Neural progenitor cell (in vitro differentiated cells): Measurements from ENCODE around the gene TBXAS1. TPM values are rescaled to one million over a fixed set of nuclear protein-coding genes. Genes with fewer than 3 reads are reported as not detected.

Experiments used
- DNase-seq: peaks from one replicate; pipeline ENCODE4 v3.0.0-alpha.2; 2016; ENCODE audit warnings: low spot score
- H2AFZ ChIP-seq: fragments of 200-600 bp; sonication (generic); replicated peaks from 2 replicates; pipeline ENCODE4 v1.6.1; 2016; ENCODE audit warnings: antibody characterized with exemption
- H3F3A ChIP-seq: fragments of 200-600 bp; sonication (generic); 2 replicates; pipeline ENCODE4 v1.6.1; 2016; ENCODE audit warnings: antibody characterized with exemption, low read depth
- H3K27ac ChIP-seq: fragments of 200-600 bp; sonication (generic); 2 replicates; pipeline ENCODE4 v1.5.1; 2016; ENCODE audit warnings: mild to moderate bottlenecking
- H3K27me3 ChIP-seq: fragments of 200-600 bp; sonication (generic); 2 replicates; pipeline ENCODE4 v1.6.1; 2016; ENCODE audit warnings: mild to moderate bottlenecking, moderate library complexity
- H3K36me3 ChIP-seq: fragments of 200-600 bp; sonication (generic); 2 replicates; pipeline ENCODE4 v1.5.1; 2016
- H3K4me1 ChIP-seq: fragments of 200-600 bp; sonication (generic); 2 replicates; pipeline ENCODE4 v1.6.1; 2016; ENCODE audit warnings: mixed run types
- H3K4me2 ChIP-seq: fragments of 200-600 bp; sonication (generic); 2 replicates; pipeline ENCODE4 v1.6.1; 2016
- H3K4me3 ChIP-seq: fragments of 200-600 bp; sonication (generic); 2 replicates; pipeline ENCODE4 v1.5.1; 2016
- H3K79me2 ChIP-seq: fragments of 200-600 bp; sonication (generic); 2 replicates; pipeline ENCODE4 v1.6.1; 2016; ENCODE audit warnings: low read depth
- H3K9ac ChIP-seq: fragments of 200-600 bp; sonication (generic); 2 replicates; pipeline ENCODE4 v1.6.1; 2016
- H3K9me3 ChIP-seq: fragments of 200-600 bp; sonication (generic); 2 replicates; pipeline ENCODE4 v1.5.1; 2016; ENCODE audit warnings: low read depth
- H4K20me1 ChIP-seq: fragments of 200-600 bp; sonication (generic); 2 replicates; pipeline ENCODE4 v1.6.1; 2016; ENCODE audit warnings: low read depth
- H3K27ac Mint-ChIP-seq: 3 replicates; pipeline ENCODE4 v1.8.0; 2021; ENCODE audit warnings: mixed read lengths
- H3K27me3 Mint-ChIP-seq: 2 replicates; pipeline ENCODE4 v1.8.0; 2022; ENCODE audit warnings: low read depth, mild to moderate bottlenecking, inconsistent platforms, moderate library complexity, mixed read lengths; ENCODE audit not compliant: insufficient read depth
- H3K36me3 Mint-ChIP-seq: 3 replicates; pipeline ENCODE4 v1.8.0; 2021; ENCODE audit warnings: mixed read lengths
- H3K4me1 Mint-ChIP-seq: 3 replicates; pipeline ENCODE4 v1.8.0; 2021; ENCODE audit warnings: mixed read lengths
- H3K4me3 Mint-ChIP-seq: 3 replicates; pipeline ENCODE4 v1.8.0; 2021; ENCODE audit warnings: mild to moderate bottlenecking, moderate library complexity, mixed read lengths
- H3K9me3 Mint-ChIP-seq: 3 replicates; pipeline ENCODE4 v1.8.0; 2020; ENCODE audit warnings: mixed read lengths
- EZH2 ChIP-seq: fragments of 200-600 bp; sonication (generic); IDR thresholded peaks from 2 replicates; pipeline ENCODE4 v1.6.1; 2017; ENCODE audit warnings: antibody characterized with exemption, mild to moderate bottlenecking, moderate library complexity
- EZH2phosphoT487 ChIP-seq: fragments of 200-600 bp; sonication (generic); IDR thresholded peaks from 2 replicates; pipeline ENCODE4 v1.6.1; 2017; ENCODE audit warnings: antibody characterized with exemption
- total RNA-seq: library from RNA; depleted of rRNA; stranded (reverse); fragments of >200 nt; gene quantifications from 2 replicates; pipeline ENCODE4 v1.2.3, GENCODE V29; 2015; ENCODE audit warnings: low replicate concordance
- TF ChIP-seq, protein P1 (sequence below): fragments of 200-600 bp; sonication (generic); IDR thresholded peaks from 2 replicates; pipeline ENCODE4 v1.5.1; 2017; ENCODE audit warnings: antibody characterized with exemption, mild to moderate bottlenecking

The TBXAS1 gene
- total RNA-seq, 1 donor from 2014 or later, result not detected

DNA sequence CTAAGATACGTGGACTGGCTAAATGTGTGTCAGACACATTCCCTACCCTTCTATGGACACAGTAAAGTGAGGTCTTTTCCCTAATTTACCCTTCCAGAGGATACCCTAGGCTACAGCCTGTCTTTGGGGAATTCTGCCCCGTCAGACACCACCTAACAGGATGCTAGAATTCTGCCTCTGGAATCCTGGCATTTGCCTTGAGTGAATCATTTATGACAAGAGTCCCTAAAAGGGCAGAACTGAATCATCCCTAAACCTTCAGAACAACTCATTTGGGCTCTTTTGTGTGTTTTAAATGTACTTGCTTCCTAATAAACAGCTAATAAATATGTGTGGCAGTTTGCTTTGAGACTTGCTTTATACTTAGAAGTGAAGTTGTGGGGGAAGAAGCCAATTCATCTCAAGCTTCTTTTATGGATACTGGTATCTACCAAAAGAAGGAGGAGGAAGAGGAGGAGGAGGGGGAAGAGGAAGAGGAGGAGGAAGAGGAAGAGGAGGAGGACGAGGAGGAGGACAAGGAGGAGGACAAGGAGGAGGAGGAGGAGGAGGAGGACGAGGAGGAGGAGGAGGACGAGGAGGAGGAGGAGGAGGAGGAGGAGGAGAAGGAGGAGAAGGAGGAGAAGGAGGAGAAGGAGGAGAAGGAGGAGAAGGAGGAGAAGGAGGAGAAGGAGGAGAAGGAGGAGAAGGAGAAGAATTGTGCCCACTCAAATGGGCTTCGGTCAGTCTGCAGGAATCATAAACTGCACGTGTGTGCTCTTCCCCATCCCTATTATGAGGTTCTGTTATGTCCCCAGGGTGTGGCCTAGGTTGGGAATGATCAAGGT, 206.5 kb downstream of the TBXAS1 start:
- H3K4me3 Mint-ChIP-seq, result no peak overlapping the region
- Histone ChIP-seq H3K4me2 (no peak overlapping the region), H4K20me1 (no peaks in the 10 kb centered on the region), H3K27me3 (no peaks in the 10 kb centered on the region), H3K4me3 (no peak overlapping the region), H3K9ac (no peak overlapping the region), H3K9me3 (no peaks in the 10 kb centered on the region), H3K4me1 (no peaks in the 10 kb centered on the region), H3K79me2 (no peaks in the 10 kb centered on the region), H3K27ac (no peak overlapping the region), H3K36me3 (no peaks in the 10 kb centered on the region), H3F3A (no peaks in the 10 kb centered on the region), H2AFZ (no peak overlapping the region)
- no peaks in the 10 kb centered on the region for H3K4me1 Mint-ChIP-seq
- TF ChIP-seq, protein P1, sequence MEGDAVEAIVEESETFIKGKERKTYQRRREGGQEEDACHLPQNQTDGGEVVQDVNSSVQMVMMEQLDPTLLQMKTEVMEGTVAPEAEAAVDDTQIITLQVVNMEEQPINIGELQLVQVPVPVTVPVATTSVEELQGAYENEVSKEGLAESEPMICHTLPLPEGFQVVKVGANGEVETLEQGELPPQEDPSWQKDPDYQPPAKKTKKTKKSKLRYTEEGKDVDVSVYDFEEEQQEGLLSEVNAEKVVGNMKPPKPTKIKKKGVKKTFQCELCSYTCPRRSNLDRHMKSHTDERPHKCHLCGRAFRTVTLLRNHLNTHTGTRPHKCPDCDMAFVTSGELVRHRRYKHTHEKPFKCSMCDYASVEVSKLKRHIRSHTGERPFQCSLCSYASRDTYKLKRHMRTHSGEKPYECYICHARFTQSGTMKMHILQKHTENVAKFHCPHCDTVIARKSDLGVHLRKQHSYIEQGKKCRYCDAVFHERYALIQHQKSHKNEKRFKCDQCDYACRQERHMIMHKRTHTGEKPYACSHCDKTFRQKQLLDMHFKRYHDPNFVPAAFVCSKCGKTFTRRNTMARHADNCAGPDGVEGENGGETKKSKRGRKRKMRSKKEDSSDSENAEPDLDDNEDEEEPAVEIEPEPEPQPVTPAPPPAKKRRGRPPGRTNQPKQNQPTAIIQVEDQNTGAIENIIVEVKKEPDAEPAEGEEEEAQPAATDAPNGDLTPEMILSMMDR, result no peak
- TF ChIP-seq EZH2 (no peak), EZH2phosphoT487 (no peak)
- H3K27ac Mint-ChIP-seq, result no peak overlapping the region
- H3K27me3 Mint-ChIP-seq, result peaks cover 2% of the 10 kb centered on the region
- no peaks in the 10 kb centered on the region for H3K9me3 Mint-ChIP-seq
- DNase-seq, result no peak
- no peaks in the 10 kb centered on the region for H3K36me3 Mint-ChIP-seq

DNA sequence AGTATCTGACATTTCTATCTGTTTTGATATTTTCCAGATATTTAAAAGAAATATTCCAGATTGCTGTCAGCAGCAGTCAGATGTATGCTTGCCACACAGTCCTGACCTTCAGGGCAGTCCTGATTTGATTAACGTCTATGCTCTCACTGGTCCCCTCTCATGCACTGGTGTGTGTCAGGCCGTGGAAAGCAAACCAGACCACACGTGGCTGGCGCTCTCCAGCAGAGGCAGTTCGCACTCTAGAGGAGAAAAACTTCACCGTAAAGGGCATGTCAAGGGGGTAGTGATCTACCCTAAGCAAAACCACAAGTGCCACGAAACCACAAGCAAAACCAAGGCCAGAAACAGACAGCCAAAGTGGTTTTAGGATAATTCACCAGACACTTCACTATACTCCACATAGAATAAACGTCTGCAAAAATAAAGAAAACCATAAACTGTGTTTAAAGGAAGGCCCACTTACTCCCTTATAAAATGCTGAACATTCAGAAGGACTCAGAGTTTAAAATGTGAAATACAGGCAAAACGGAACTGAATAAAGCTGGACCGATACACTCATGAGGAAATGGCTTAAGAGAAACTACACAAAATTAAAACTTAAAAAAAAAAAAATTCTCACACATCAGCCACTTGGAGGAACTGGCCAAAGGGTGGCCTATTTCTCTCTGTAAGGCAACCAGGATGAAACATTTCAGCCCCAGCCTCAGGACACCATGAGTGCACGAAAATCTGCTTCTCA, 207.3 kb downstream of the TBXAS1 start:
- no peak overlapping the region for H3K9ac ChIP-seq
- no peak overlapping the region for H3K4me2 ChIP-seq
- no peak overlapping the region for H3K27ac ChIP-seq
- H2AFZ ChIP-seq, result no peak overlapping the region
- no peak overlapping the region for H3K4me3 ChIP-seq
- Mint-ChIP-seq H3K4me1 (no peaks in the 10 kb centered on the region), H3K9me3 (no peaks in the 10 kb centered on the region), H3K36me3 (no peaks in the 10 kb centered on the region), H3K27me3 (peaks cover 2% of the 10 kb centered on the region), H3K4me3 (no peak overlapping the region), H3K27ac (no peak overlapping the region)
- H3K4me1 ChIP-seq, result no peaks in the 10 kb centered on the region
- no peak for DNase-seq
- H3K27me3 ChIP-seq, result no peaks in the 10 kb centered on the region
- no peaks in the 10 kb centered on the region for H3K9me3 ChIP-seq
- no peaks in the 10 kb centered on the region for H4K20me1 ChIP-seq
- H3K36me3 ChIP-seq, result no peaks in the 10 kb centered on the region
- no peak for TF ChIP-seq EZH2
- TF ChIP-seq EZH2phosphoT487, result no peak
- TF ChIP-seq, protein P1, result no peak
- H3F3A ChIP-seq, result no peaks in the 10 kb centered on the region
- no peaks in the 10 kb centered on the region for H3K79me2 ChIP-seq

GRCh38 chr7:140039066-140039465, 210.0 kb downstream of the TBXAS1 start:
- Mint-ChIP-seq H3K9me3 (no peaks in the 10 kb centered on the region), H3K27ac (no peak overlapping the region), H3K36me3 (no peaks in the 10 kb centered on the region), H3K4me3 (no peak overlapping the region), H3K4me1 (no peaks in the 10 kb centered on the region), H3K27me3 (no peaks in the 10 kb centered on the region)
- no peak overlapping the region for H3K4me3 ChIP-seq
- H3K79me2 ChIP-seq, result no peaks in the 10 kb centered on the region
- no peak overlapping the region for H2AFZ ChIP-seq
- H3K27me3 ChIP-seq, result no peaks in the 10 kb centered on the region
- H3K27ac ChIP-seq, result no peak overlapping the region
- no peak for DNase-seq
- no peaks in the 10 kb centered on the region for H3K36me3 ChIP-seq
- no peaks in the 10 kb centered on the region for H3F3A ChIP-seq
- H3K9ac ChIP-seq, result no peak overlapping the region
- H4K20me1 ChIP-seq, result no peaks in the 10 kb centered on the region
- no peaks in the 10 kb centered on the region for H3K9me3 ChIP-seq
- TF ChIP-seq EZH2, result no peak
- no peak for TF ChIP-seq EZH2phosphoT487
- TF ChIP-seq, protein P1, result no peak
- H3K4me2 ChIP-seq, result no peak overlapping the region
- no peaks in the 10 kb centered on the region for H3K4me1 ChIP-seq
